Left colon (tissue), 2 donors: ENCODE results near the gene ZBTB18. TPM values are rescaled to one million over a fixed set of nuclear protein-coding genes. Genes with fewer than 3 reads are reported as not detected.
"Not testable (repeated sequence)": the region's sequence is repeated elsewhere in the genome, so short reads cannot be mapped to it uniquely, and the experiment has no call there.

Experiments
- ATAC-seq: fragments of 200-7000 bp; cut with Tn5 transposase; one replicate; pipeline ENCODE4 v1.9.1; 2020; ENCODE audit warnings: mild to moderate bottlenecking, moderate library complexity
- DNase-seq, 2 donors: peaks; one replicate each; pipeline ENCODE4 v3.0.0-alpha.2; 2020
- intact Hi-C, 2 donors: fragments of 100-400 bp; cut with DNase I in 1 of 2; cut with micrococcal nuclease in 1 of 2; formaldehyde crosslinking; loops; one replicate each; pipeline versions ENCODE4 v1.11.2 to v1.14.0; 2022; cut with DNase I, micrococcal nuclease
- long read RNA-seq: library from polyadenylated mRNA; unstranded; transcript quantifications from one replicate; pipeline ENCODE4 v2.0.0, GENCODE V29; 2021
- total RNA-seq, 2 donors: library from RNA; stranded (reverse); fragmentation: NEBNext Ultra II Directional; extraction: Animal tissue kit (Norgen Biotek cat#: 25700); gene quantifications; one replicate each; pipeline ENCODE4 v1.2.1, GENCODE V29; 2021
- donor health status: DM: no; HTN: no; CAD: no.
- donor health status: DM: yes; HTN: yes; CAD: no.

The ZBTB18 gene
- total RNA-seq = 10 to 100 TPM; 19.6 to 19.9 TPM
- long read RNA-seq = 0 reads

DNA sequence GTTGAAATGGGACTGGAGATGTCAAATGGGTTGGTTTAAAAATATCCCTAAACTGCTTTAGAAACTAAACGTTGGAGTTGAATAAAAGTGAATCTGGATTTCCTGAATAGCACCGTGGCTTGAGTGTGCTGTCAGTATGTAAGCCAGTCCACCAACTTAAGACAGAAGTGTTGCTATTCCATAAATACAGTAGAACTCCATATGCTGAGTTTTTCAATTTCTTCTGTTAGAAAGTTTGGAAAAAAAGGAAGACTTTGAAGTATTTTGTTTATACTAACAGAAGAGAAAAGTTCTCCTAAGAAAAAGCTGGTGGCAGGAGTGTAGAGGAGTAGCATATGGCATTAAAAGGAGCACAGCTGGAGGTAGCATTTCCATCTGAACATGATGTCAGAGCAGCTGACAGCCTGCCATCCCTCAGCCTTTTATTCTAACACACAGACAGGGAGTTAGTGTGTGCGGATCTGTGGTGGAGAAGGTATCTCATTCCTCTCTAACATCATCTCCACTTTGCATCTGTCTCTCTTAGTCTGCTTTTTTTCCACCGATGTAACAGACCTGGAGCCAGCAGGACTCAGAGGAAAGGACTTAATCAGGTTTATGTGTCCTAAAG is at the start of gene ZBTB18:
Gene ZBTB18 (plus strand): TSS at position 449 of the 610 bp plus-strand sequence. CDS start 149 bp downstream, at position 598.
- ATAC-seq = no peak
- intact Hi-C loops = loop anchor here in 1 of 2 donors (10.0 kb wide), 1 partner anchor 224 kb away; no protein-coding TSS in a partner anchor

DNA sequence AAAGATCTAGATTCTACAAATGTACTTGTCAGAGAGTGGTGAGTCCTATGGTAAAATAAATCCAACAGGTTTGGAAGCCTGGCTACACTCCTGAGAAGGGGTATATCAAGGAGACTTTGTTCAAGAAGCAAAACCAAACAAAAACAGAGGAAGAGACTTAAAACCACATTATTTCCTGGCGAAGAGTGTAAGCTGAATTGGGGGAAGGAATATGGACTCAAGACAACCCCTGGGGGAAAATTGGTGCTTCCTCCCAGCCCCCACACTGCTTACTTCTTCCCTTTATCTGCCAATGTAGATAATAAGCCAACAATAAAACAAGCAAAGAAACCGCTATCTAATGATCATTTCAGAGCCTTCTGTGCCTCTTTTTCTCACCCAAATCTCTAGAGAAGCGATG is 48.4 kb upstream of the ZBTB18 start:
- intact Hi-C loops = no loop called here
- ATAC-seq = no peak
- no peak for DNase-seq

More for the DNA sequence above, at the start of gene ZBTB18:
- no peak for DNase-seq

DNA sequence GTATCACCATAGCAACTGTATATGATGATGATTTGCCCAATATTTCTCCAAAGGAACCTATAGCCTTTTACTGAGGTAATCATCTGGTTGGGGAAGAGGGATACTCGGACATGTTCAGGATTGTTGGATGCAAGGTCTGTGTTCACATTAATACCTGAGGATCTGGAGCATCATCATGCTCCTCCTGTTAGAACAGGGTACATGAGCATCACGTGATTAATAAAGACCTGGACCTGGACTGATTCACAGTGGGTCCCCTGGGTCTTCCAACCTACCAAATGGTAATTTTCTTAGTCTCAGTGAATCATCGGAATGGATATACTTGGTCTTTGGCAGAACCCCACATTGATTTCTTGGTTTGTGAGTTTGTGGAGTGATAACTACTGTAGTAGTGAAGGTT is 45.6 kb upstream of the ZBTB18 start:
- no peak for ATAC-seq
- DNase-seq = no peak
- intact Hi-C loops = no loop called here

DNA sequence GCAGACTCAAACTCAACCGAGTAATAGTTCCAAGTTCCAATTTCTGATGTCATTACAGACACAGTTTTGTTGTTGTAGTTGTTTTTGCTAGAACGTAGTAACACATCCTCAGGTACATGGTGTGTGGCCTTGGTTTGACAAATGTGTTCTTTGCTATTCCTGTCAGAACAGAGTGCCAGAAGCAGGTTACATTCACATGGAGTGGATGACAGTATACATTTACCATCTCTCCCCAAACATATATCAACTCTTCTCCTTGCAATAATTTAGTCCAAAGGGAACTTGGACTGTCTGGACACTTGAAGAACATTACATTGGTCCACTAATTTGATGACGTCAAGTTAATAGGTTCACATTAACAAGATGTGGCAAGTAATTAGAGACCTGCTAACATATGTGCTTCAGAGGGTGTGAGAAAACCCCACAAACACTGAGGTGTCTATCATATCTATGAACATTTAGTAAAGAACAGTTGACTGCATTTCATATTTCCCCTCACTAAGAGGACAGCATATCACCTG is 44.6 kb upstream of the ZBTB18 start:
- intact Hi-C loops = no loop called here
- ATAC-seq = no peak
- DNase-seq = no peak

DNA sequence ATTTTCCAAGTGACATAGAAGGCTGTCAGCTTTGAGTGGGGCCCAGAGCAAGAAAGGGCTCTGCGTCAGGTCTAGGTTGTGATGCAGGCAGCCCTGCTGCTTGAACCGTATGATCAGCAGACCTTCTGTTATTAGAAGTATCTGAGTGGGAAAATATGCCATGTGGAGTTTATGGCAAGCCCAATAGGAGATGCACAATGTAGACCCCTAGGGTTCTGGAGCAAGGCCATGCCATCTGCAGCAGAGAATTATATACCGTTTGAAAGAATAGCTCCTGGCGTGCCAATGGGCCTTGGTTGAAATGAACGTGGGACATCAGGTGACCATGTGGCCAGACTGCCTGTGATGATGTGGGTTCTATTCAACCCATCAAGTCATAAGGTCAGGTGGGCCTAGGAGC is 44.1 kb upstream of the ZBTB18 start:
- ATAC-seq = no peak
- no peak for DNase-seq
- intact Hi-C loops = no loop called here

DNA sequence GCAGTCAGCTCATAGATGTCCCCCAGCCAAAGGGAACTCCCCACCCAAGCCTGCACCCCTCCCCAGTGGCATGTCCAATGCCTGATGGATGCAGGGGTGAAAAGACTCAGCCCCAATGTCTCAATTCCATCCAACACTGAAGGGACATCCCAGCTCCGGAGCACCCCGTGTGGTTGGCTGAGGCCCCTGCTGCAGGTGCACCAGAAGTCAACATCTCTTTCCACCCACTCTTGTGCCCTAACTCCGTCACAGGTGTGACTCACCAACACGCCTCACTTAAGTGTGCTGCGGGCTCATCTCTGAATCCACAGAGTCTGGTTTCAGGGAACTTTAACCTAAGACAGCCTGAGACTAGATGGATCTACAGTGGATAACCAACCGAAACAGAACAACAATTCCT is 40.9 kb upstream of the ZBTB18 start:
- no peak for DNase-seq
- no peak for ATAC-seq
- intact Hi-C loops = no loop called here

DNA sequence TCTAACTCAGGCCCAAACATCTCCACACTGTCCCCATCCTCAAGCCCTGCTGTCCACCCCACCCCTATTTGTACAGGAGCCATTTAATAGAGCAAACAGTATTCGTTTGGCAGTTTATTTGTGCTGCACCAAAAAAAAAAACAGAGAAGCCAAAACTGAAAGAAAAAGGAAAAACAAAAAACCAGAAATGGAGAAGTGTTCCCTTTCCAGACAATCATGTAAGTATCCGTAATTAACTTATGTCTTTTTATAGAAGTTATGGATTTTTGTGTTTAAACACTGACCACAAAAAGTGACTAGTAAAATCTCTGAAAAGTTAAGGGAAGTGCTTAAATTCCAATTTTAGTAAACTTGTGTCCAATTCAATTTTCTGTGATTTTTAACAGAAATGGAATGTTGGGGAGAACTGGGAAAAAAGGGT is 40.4 kb upstream of the ZBTB18 start:
- intact Hi-C loops = no loop called here
- no peak for DNase-seq
- no peak for ATAC-seq

DNA sequence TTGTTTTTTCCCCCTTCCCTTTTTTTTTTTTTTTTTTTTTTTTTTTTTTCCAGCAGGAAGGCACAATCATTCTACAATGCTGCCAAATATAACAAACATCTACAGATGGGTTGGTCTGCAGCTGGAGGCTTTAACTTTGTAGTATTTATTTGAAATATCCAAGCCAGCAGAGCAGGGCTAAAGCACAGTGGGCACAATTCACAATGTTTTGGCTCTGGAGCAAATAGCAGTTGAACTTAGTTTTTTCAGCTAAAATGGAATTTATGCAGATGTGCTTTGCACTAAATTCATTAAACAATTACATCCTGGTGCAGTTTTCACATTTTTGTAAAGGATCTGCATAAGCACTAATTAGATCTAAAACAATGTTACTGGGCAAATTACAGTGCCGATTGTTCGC is 39.8 kb upstream of the ZBTB18 start:
- ATAC-seq = no peak
- intact Hi-C loops = no loop called here
- DNase-seq = no peak

DNA sequence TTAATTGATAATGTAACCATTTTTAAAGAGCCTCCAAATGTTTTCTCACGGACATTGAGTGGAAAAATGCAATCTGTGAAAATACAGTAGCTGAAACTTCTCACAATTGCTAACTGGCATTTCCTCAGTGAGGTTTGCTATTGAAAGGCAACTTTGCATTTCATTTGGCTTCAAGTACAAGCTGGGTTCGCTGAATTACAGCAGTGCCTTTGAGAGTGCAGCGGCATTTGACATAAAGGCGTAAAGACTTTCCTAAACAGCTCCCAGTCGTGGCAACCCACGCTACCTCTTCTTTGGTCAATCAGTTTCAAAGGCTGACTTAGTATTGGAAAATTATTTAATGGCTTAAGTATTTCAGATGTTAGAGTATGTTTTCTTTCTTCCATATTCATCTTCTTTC is 39.3 kb upstream of the ZBTB18 start:
- no peak for ATAC-seq
- DNase-seq = no peak
- intact Hi-C loops = no loop called here

DNA sequence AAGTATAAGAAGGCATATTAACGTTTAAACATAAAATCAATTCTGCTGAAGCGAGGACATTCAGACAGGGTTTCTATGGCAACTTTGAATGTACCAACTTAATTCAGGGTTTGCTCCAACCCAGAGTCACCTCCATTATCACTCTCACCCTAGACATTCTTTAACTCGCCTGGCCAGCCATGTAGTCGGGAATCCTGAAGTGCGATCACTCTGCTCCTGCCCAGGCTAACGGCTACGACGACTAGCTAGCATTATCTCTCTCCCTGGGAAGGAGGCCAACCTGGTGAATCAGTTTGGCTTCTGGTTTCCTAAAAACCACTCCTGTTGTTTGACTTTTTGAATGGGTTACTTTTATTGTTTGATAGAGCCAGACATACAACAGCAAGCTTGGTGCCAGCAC is 38.9 kb upstream of the ZBTB18 start:
- ATAC-seq (no peak), DNase-seq (no peak)
- intact Hi-C loops = no loop called here

DNA sequence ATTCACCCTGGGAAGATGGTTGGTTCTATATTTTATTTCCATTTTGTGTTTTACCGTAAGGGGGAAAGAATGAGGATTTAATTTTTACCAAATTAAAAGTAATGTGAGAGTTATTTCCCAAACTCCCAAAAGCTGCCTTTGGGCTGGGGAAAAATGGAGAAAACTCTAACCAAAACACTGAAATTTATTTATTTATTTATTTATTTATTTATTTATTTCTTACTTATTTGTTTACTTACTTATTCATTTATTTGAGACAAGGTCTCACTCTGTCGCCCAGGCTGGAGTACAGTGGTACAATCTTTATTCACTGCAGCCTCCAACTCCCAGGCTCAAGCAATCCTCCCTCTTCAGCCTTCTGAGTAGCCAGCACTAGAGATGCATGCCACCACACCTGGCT is 38.0 kb upstream of the ZBTB18 start:
- ATAC-seq (no peak), DNase-seq (no peak)
- intact Hi-C loops = no loop called here

DNA sequence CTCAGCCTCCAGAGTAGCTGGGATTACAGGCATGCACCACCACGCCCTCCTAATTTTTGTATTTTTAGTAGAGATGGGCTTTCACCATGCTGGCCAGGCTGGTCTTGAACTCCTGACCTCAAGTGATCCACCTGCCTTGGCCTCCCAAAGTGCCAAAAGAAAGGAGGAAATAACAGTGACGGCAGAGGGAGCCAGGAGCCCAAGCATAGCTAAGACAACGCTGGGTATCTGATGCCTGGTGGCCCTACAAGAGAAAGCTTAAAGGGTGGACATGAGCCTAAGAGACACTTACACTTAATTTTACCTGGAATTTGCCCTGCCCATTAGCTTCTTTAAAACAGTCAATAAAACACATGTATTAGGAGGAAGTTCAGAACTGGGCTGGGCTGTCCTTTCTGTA is 36.2 kb upstream of the ZBTB18 start:
- peak; percentile 76 for ATAC-seq
- intact Hi-C loops = not testable (repeated sequence)
- peak in 1 of 2 donors; percentile 17 for DNase-seq

DNA sequence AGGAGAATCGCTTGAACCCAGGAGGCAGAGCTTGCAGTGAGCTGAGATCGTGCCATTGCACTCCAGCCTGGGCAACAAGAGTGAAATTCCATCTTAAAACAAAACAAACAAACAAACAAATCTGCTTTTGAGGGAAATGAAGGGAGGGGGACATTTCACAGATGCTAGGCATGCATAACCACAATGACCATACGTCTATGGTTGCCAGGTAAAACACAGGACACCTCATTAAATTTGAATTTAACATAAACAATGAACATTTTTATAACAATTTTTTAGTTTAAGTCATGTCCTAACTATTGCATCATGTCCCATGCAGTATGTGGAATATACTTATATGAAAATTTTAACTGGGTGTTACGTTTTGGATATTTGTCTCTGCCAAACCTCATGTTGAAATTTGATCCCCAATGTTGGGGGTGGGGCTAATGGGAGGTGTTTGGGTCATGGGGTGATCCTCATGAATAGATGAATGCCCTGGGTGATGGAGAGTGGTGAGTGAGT is 31.0 kb upstream of the ZBTB18 start:
- DNase-seq = no peak
- ATAC-seq = no peak
- intact Hi-C loops = no loop called here

DNA sequence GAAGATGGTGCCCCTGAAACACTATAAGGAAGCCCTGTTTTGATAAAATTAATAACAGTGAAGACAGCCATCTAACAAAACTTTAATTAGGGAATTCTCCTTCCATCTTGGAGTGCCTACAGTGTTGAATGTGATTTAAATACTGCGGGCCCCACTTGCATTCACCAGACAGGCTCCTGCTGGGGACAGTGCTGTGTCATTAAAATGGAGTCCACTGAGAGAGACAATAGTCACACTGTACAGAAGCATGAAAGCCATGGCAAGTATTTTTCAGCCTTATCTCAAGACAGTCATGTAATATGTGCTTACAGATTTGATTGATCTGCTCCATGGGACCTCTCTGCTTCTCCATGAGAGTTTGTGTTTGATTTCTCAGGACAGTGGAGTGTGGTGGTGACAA is 29.7 kb upstream of the ZBTB18 start:
- ATAC-seq (no peak), DNase-seq (no peak)
- intact Hi-C loops = no loop called here

DNA sequence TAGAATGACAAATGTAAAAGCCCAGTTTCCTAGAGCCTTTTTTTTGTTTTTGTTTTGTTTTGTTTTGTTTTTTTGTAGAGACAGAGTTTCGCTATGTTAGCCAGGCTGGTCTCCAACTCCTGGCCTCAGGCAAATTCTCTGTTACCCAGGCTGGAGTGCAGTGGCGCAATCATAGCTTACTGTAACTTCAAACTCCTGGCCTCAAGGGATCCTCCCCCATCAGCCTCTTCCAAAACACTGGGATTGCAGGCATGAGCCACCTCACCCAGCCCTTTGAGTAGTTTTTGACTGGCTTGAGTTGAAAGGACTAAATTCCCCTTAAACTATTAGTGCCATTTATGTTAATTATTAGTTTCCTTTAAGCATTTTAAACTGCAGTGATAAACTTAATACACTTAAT is 28.8 kb upstream of the ZBTB18 start:
- intact Hi-C loops = no loop called here
- no peak for DNase-seq
- ATAC-seq = no peak

DNA sequence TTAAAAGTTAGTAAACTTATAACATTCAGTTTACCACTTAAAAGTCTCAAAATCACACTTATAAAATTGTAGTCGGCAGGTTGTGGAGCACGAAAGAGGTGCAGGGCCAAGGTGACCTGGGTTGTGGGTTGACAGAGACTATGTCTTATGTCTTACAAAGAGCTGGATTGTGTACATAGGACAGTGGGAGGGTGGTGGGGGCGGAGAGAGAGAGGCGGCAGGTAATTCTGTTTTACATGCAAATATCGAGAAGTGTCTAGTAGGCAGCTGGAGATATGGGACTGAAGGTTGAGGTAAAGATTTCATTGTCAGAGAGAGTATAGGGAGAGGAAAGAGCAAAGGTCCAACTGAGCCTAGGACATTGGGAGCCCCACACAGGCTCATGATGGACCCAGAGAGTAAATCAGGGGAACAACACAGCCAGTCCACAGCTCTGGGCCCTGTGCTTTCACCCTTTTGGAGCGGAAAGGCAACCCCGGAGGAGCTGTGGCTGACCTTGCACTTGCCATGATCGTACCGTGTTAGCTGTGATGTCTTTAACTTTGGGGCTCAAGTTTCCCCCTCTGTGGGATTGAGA is 28.1 kb upstream of the ZBTB18 start:
- ATAC-seq (peak; percentile 14), DNase-seq (no peak)
- intact Hi-C loops = no loop called here

DNA sequence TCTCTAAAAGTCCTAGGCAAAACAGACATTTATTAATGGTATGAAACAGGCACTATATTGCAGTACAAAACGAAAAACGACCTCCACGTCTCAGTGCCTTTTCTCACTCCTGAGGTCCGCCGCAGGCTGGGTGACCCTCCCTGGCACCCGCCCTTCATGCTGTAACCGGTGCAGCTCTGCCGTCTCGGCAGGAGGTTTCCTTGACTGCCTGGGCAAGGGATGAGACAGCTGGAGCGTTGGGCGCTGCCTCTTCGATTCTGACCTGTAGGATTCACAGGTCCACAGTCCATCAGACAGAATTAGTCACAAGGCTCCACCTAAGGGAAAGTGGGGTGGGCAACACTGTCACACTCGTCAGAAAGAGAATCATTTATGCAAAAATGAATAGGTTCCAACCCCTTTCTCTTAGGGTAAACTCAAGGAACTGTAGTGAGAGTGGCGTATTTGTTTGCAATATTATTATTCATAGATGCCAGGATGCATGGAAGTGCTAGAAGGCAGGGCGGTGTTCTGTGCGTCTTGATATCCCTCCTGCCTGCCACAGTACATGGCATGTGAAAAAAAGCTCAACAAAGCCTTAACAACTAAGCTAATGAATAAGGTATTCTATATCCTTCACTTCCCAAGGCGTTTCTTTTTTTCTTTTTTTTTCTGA is 23.5 kb upstream of the ZBTB18 start:
- intact Hi-C loops = no loop called here
- ATAC-seq = no peak

DNA sequence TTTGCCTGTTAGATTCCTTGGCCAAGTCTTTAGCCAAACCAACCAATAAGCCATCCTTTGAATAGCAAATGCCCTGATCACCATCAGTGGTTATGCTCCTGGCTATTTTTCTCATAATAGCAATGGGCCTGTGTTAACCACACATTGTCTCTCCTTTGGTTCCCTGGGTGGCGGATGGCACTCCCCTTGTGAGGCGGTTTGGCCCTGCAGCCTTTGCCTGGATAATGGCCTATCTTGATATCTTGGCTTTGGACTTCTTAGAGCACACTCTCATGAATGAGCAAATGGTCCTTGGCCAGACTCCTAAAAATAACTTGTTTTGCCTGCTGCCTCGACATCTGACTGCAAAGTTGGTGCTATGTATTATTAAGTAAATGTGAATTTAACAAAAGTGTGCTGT is 22.4 kb upstream of the ZBTB18 start:
- intact Hi-C loops = no loop called here
- DNase-seq = no peak

More for the DNA sequence above, 23.5 kb upstream of the ZBTB18 start:
- no peak for DNase-seq

DNA sequence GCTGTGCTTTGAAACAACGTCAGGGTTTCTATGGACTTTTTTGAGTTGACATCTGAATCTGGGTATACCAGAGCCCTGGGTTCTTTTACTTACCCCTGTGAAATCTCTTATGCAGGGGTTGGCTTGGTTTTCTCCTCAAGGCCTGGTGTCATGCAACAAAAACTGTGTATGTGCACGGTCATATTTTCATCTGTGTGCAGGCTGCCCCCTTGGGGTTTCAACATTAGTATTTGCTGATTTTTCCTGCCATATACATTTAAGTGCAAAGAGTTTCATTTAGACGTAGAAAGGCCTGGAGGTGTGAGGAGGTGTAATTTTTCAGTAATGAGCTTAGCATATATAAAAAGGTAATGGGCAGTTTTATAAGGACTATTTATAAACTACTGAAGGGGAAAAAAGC is 22.0 kb upstream of the ZBTB18 start:
- ATAC-seq = no peak
- no peak for DNase-seq
- intact Hi-C loops = no loop called here

More for the DNA sequence above, 22.4 kb upstream of the ZBTB18 start:
- no peak for ATAC-seq

DNA sequence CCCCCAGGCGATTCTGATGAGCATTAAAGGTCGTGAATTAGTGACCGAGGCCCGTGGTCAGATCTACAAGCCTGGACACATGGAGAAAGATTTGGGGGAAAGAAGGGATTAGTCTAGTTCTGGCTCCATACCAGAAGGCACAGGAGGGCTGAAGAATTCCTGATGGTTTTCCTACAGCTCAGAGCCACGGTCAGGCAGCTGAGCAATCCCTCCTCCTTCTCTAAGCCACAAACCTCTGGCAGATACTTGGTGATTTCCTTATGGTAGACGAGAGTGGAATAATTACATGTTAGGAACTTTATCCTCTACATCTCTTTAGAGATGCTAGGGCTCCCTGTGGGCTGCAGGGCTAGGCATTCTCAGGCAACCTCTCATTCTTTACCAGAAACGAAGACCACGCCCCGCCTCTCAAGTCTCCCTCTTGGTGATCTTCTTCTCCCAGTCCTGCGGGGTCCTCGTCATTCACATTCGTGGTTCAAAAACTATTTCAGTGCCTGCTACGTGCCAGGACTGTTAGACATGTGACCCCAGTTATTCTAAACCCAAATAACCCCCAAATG is 20.5 kb upstream of the ZBTB18 start:
- intact Hi-C loops = no loop called here
- DNase-seq (no peak), ATAC-seq (no peak)
